Midbrain (tissue), 1 donor: ENCODE results near the gene CLSTN2.

Experiments used
- DNase-seq: peaks from one replicate; lab custom pipeline; 2025; lab: John Stamatoyannopoulos, UW

Gene CLSTN2

GRCh38 chr3:140501770-140502364 lies 566.9 kb downstream of the CLSTN2 start:
- DNase-seq, result no peak

- DNase-seq, result no peak
These were observed 570.2 kb downstream of the CLSTN2 start for GRCh38 chr3:140505213-140505612.

- DNase-seq, result no peak
These were observed 570.9 kb downstream of the CLSTN2 start for GRCh38 chr3:140505876-140506275.

GRCh38 chr3:140508550-140508949 lies 573.6 kb downstream of the CLSTN2 start:
- no peak for DNase-seq

GRCh38 chr3:140509534-140509933 lies 574.5 kb downstream of the CLSTN2 start:
- no peak for DNase-seq

- no peak for DNase-seq
These were observed 575.4 kb downstream of the CLSTN2 start for GRCh38 chr3:140510303-140510861.

GRCh38 chr3:140521751-140522445 lies 586.9 kb downstream of the CLSTN2 start:
- no peak for DNase-seq

GRCh38 chr3:140522653-140523380 lies 587.8 kb downstream of the CLSTN2 start:
- no peak for DNase-seq

- no peak for DNase-seq
These were observed 588.6 kb downstream of the CLSTN2 start for GRCh38 chr3:140523600-140523999.

GRCh38 chr3:140527156-140527555 lies 592.2 kb downstream of the CLSTN2 start:
- DNase-seq, result no peak

GRCh38 chr3:140529096-140529495 lies 594.1 kb downstream of the CLSTN2 start:
- no peak for DNase-seq

- DNase-seq, result no peak
These were observed 594.6 kb downstream of the CLSTN2 start for GRCh38 chr3:140529558-140529957.

- no peak for DNase-seq
These were observed 595.1 kb downstream of the CLSTN2 start for GRCh38 chr3:140530131-140530530.

GRCh38 chr3:140530603-140531002 lies 595.6 kb downstream of the CLSTN2 start:
- no peak for DNase-seq

- DNase-seq, result no peak
These were observed 597.9 kb downstream of the CLSTN2 start for GRCh38 chr3:140532793-140533330.

GRCh38 chr3:140536926-140537726 lies 602.1 kb downstream of the CLSTN2 start:
- DNase-seq, result no peak

GRCh38 chr3:140537727-140538082 lies 602.7 kb downstream of the CLSTN2 start:
- no peak for DNase-seq

- DNase-seq, result no peak
These were observed 605.3 kb downstream of the CLSTN2 start for GRCh38 chr3:140540262-140540661.

- DNase-seq, result no peak
These were observed 607.1 kb downstream of the CLSTN2 start for GRCh38 chr3:140541975-140542653.

- DNase-seq, result no peak
These were observed 610.2 kb downstream of the CLSTN2 start for GRCh38 chr3:140545197-140545596.

GRCh38 chr3:140545756-140546155 lies 610.8 kb downstream of the CLSTN2 start:
- no peak for DNase-seq
